GM23248 (cell line): ENCODE measurements around the gene GTF3C2.

ENCODE experiments used
- EZH2 ChIP-seq: fragments of 200-600 bp; sonication (generic); IDR thresholded peaks from 2 replicates; pipeline ENCODE4 v1.6.1; 2018; ENCODE audit warnings: antibody characterized with exemption, mild to moderate bottlenecking; ENCODE audit not compliant: insufficient read depth, poor library complexity, severe bottlenecking
- EZH2phosphoT487 ChIP-seq: fragments of 200-600 bp; sonication (generic); IDR thresholded peaks from 2 replicates; pipeline ENCODE4 v1.6.1; 2018; ENCODE audit warnings: antibody characterized with exemption, moderate library complexity, mild to moderate bottlenecking, low read depth; ENCODE audit not compliant: insufficient read depth

DNA sequence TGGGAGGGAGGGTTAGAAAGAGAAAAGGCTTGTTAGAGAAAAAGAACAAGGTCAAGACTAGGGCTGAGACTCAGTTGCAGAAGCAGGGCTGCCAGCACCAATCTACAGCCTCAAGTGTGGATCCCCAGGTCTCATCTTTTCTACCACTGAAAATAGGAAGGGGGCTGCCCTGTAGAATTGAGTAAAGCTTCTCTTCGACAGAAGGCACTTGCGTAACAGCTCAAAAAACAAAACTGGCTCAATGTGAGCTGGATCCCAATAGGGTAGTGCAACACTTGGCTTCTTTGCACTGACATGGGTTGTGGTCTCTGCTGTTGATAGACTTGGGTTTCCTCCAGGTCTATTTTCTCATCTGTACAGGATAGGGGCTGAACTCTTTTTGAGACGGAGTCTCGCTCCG lies 31.8 kb downstream of the GTF3C2 start:
- TF ChIP-seq EZH2phosphoT487 = no peak
- TF ChIP-seq EZH2 = no peak
